K562 (cell line): ENCODE data around the gene MS4A1. TPM values are rescaled to one million over a fixed set of nuclear protein-coding genes. Genes with fewer than 3 reads are reported as not detected.

Experiments
- ATAC-seq: fragments of 200-7000 bp; cut with Tn5 transposase; 3 replicates; pipeline ENCODE4 v1.9.1; 2020; ENCODE audit warnings: moderate library complexity
- BruUV-seq: library from RNA; stranded (reverse); fragments of 400-500 nt; replicated peaks from 2 replicates; lab custom pipeline; 2021; lab: Mats Ljungman, UMichigan
- CTCF ChIA-PET: fragments of 300-600 bp; formaldehyde crosslinking; extraction: SDS; loops from one replicate; lab custom pipeline; 2021; ENCODE audit warnings: low intra/inter-chr PET ratio; lab: Yijun Ruan, JAX
- POLR2A ChIA-PET: fragments of 300-600, 350-650 bp; sonication (Branson Sonifier 250); formaldehyde crosslinking; extraction: SDS; loops from one replicate; lab custom pipeline; 2021; ENCODE audit warnings: antibody characterized with exemption, inconsistent platforms; lab: Yijun Ruan, JAX
- DNase-seq, 4 experiments: peaks; one replicate each; pipeline versions ENCODE4 v3.0.0 to v3.0.0-alpha.2; 2011 to 2018; ENCODE audit warnings: low spot score in 3 of 4, mixed read lengths in 3 of 4; ENCODE audit errors: extremely low read depth in 1 of 4
- FAIRE-seq: peaks from 2 replicates; lab custom pipeline; 2011; peaks lifted over from hg19 to GRCh38; lab: Jason Lieb, UNC
- H2AFZ ChIP-seq: 2 replicates; pipeline ENCODE4 v1.6.0; 2011; ENCODE audit warnings: low read depth, low read length, control low read depth, inconsistent platforms
- H3K27ac ChIP-seq: fragments of 200-600 bp; 3 replicates; pipeline ENCODE4 v1.8.0; 2011; ENCODE audit warnings: low read depth, mild to moderate bottlenecking, control low read depth, inconsistent platforms, low read length, moderate library complexity, mixed read lengths; ENCODE audit errors: extremely low read depth
- H3K27me3 ChIP-seq, 2 experiments: fragments of 300-600 bp in 1 of 2; 2 replicates in 1 of 2; 3 replicates in 1 of 2; pipeline versions ENCODE4 v1.6.0 to v1.8.0; 2011; ENCODE audit warnings: inconsistent platforms in 2 of 2, low read length in 2 of 2, mild to moderate bottlenecking in 1 of 2, mixed read lengths in 1 of 2, moderate library complexity in 1 of 2; ENCODE audit not compliant: control insufficient read depth in 2 of 2, insufficient read depth in 2 of 2
- H3K36me3 ChIP-seq: fragments of 300-600 bp; 3 replicates; pipeline ENCODE4 v1.8.0; 2011; ENCODE audit warnings: mild to moderate bottlenecking, low read length, inconsistent platforms; ENCODE audit not compliant: control insufficient read depth, insufficient read depth
- H3K4me1 ChIP-seq, 2 experiments: fragments of 200-600 bp in 1 of 2; replicated peaks in 1 of 2; 2 replicates in 1 of 2; 3 replicates in 1 of 2; pipeline versions ENCODE4 v1.5.1 to v1.8.0; 2011; ENCODE audit warnings: inconsistent platforms in 2 of 2, low read length in 2 of 2, mild to moderate bottlenecking in 1 of 2, mixed read lengths in 1 of 2, moderate library complexity in 1 of 2; ENCODE audit not compliant: control insufficient read depth in 2 of 2, insufficient read depth in 2 of 2
- H3K4me2 ChIP-seq: 2 replicates; pipeline ENCODE4 v1.6.1; 2011; ENCODE audit warnings: low read length, control low read depth, inconsistent platforms, mixed read lengths; ENCODE audit not compliant: insufficient read depth
- H3K4me3 ChIP-seq: fragments of 200-600 bp; sonication (generic), shearing (Covaris generic); 2 replicates; pipeline ENCODE4 v1.5.1; 2016; ENCODE audit warnings: control low read depth, inconsistent platforms
- H3K79me2 ChIP-seq: fragments of 200-600 bp; 3 replicates; pipeline ENCODE4 v1.8.0; 2011; ENCODE audit warnings: low read length, inconsistent platforms; ENCODE audit not compliant: control insufficient read depth, insufficient read depth
- H3K9ac ChIP-seq, 2 experiments: 2 replicates each; pipeline versions ENCODE4 v1.6.0 to v1.6.1; 2011; ENCODE audit warnings: low read depth in 2 of 2, low read length in 2 of 2, control low read depth in 1 of 2, inconsistent platforms in 1 of 2, mild to moderate bottlenecking in 1 of 2, mixed read lengths in 1 of 2; ENCODE audit not compliant: insufficient read depth in 1 of 2
- H3K9me1 ChIP-seq: one replicate; pipeline ENCODE4 v1.6.0; 2011; ENCODE audit warnings: inconsistent platforms, mild to moderate bottlenecking, low read length, moderate library complexity; ENCODE audit not compliant: control insufficient read depth, insufficient read depth
- H3K9me3 ChIP-seq: replicated peaks from 2 replicates; pipeline ENCODE4 v1.5.1; 2011; ENCODE audit warnings: low read depth, low read length, inconsistent platforms; ENCODE audit not compliant: control insufficient read depth, insufficient read depth
- H4K20me1 ChIP-seq: replicated peaks from 2 replicates; pipeline ENCODE4 v1.6.1; 2011; ENCODE audit warnings: low read length, inconsistent platforms, mixed read lengths; ENCODE audit not compliant: control insufficient read depth, insufficient read depth
- BCOR ChIP-seq: fragments of 450-650 bp; IDR thresholded peaks from 2 replicates; pipeline ENCODE4 v1.6.1; 2016
- HNRNPH1 ChIP-seq: fragments of 200-400 bp; formaldehyde crosslinking; optimal IDR thresholded peaks from 2 replicates; pipeline ENCODE3; 2017; ENCODE audit warnings: low read depth, mild to moderate bottlenecking, low read length, moderate library complexity
- PML ChIP-seq: IDR thresholded peaks from 2 replicates; pipeline ENCODE4 v1.6.1; 2012; ENCODE audit warnings: low read length, inconsistent platforms
- SRSF7 ChIP-seq: fragments of 200-400 bp; formaldehyde crosslinking; optimal IDR thresholded peaks from 2 replicates; pipeline ENCODE3; 2017; ENCODE audit warnings: mild to moderate bottlenecking, low read depth, low read length
- WGBS: fragments of 100-300 bp; shearing (Covaris generic); methylation state at CpG from one replicate; pipeline ENCODE4 v1.1.6; 2016; ENCODE audit warnings: low coverage, mixed read lengths; ENCODE audit not compliant: insufficient coverage; ENCODE audit errors: missing lambda C conversion rate; 5-methylcytosine and 5-hydroxymethylcytosine counted together
- in situ Hi-C: fragments of 300-500 bp; cut with MboI; formaldehyde crosslinking; loops from 4 replicates; pipeline ENCODE4 v1.15.0; 2018; ENCODE audit warnings: inconsistent platforms, mixed read lengths
- intact Hi-C: fragments of 100-400 bp; cut with micrococcal nuclease; formaldehyde crosslinking; loops from 2 replicates; pipeline ENCODE4 v1.14.2; 2022
- polyA plus RNA-seq, 8 experiments: library from polyadenylated mRNA; depleted of rRNA in 4 of 8; stranded (reverse) in 5 of 8; unstranded in 3 of 8; fragments of >200 nt; fragmentation: Nextera tagmentation in 2 of 8; fragmentation: Illumina TruSeq in 1 of 8; extraction: Ambion mirVana in 2 of 8; extraction: Trizol in 1 of 8; gene quantifications; 2 replicates each; pipeline versions ENCODE4 v1.2.1 to v1.2.3, GENCODE V29; 2011 to 2014; ENCODE audit warnings: inconsistent platforms in 1 of 8, missing spikeins in 1 of 8
- total RNA-seq, 7 experiments: library from RNA; depleted of rRNA in 6 of 7; stranded (reverse); fragments of >200 nt in 6 of 7; fragmentation: Illumina TruSeq in 2 of 7; extraction: Trizol in 2 of 7; gene quantifications; 2 replicates each; pipeline versions ENCODE4 v1.2.1 to v1.2.3, GENCODE V29; 2011 to 2021; ENCODE audit warnings: low replicate concordance in 1 of 7

The MS4A1 gene
- total and polyA plus RNA-seq, 9 of the 15 experiments (the other 6 are each of a cell fraction or from before 2014, with no cell fraction given): 0.01 to 0.24 (median 0.03) TPM; not detected in 5

GRCh38 chr11:60459345-60459744 is 3.7 kb downstream of the MS4A1 start:
- no peak overlapping the region for H3K27ac ChIP-seq
- BruUV-seq: no TSS peak
- DNase-seq (no peak), ATAC-seq (no peak), FAIRE-seq (no peak)
- no peaks in the 10 kb centered on the region for H3K9me1 ChIP-seq
- H3K4me3 ChIP-seq: no peak overlapping the region
- no peaks in the 10 kb centered on the region for H3K27me3 ChIP-seq
- no peaks in the 10 kb centered on the region for H3K9me3 ChIP-seq
- POLR2A ChIA-PET: no interaction called here
- H4K20me1 ChIP-seq: no peaks in the 10 kb centered on the region
- no peak overlapping the region for H2AFZ ChIP-seq
- no peaks in the 10 kb centered on the region for H3K36me3 ChIP-seq
- in situ Hi-C loops (no loop called here), intact Hi-C loops (no loop called here)
- TF ChIP-seq PML: no peak
- TF ChIP-seq HNRNPH1: no peak
- H3K4me1 ChIP-seq: no peaks in the 10 kb centered on the region
- no peaks in the 10 kb centered on the region for H3K79me2 ChIP-seq
- 9% methylated on average over 1 of the region's 1 CpG for WGBS
- no peak overlapping the region for H3K9ac ChIP-seq
- CTCF ChIA-PET: no interaction called here
- H3K4me2 ChIP-seq: no peak overlapping the region

- H3K79me2 ChIP-seq: no peaks in the 10 kb centered on the region
- H3K27me3 ChIP-seq: no peaks in the 10 kb centered on the region
- ChIA-PET POLR2A (no interaction called here), CTCF (no interaction called here)
- H3K4me1 ChIP-seq: no peaks in the 10 kb centered on the region
- no peak for FAIRE-seq
- TF ChIP-seq SRSF7 (no peak), BCOR (no peak)
- no peak for DNase-seq
- ATAC-seq: no peak
- H3K4me2 ChIP-seq: no peak overlapping the region
- no peak overlapping the region for H2AFZ ChIP-seq
- WGBS: 0% methylated on average over 2 of the region's 2 CpGs
- H3K36me3 ChIP-seq: no peaks in the 10 kb centered on the region
- in situ Hi-C loops (no loop called here), intact Hi-C loops (no loop called here)
- no peak overlapping the region for H3K27ac ChIP-seq
- H3K9ac ChIP-seq: no peak overlapping the region
- BruUV-seq: no TSS peak
- H3K4me3 ChIP-seq: no peak overlapping the region
- no peaks in the 10 kb centered on the region for H3K9me1 ChIP-seq
- H3K9me3 ChIP-seq: no peaks in the 10 kb centered on the region
- H4K20me1 ChIP-seq: no peaks in the 10 kb centered on the region
These were observed 13.2 kb downstream of the MS4A1 start for GRCh38 chr11:60468829-60469228.
